ENCODE data around the gene SPIRE2. TPM values are rescaled to one million over a fixed set of nuclear protein-coding genes. Genes with fewer than 3 reads are reported as not detected.

The SPIRE2 gene
- total and polyA plus RNA-seq, 2 experiments from 2014 or later, result 18.4 to 21.7 TPM

DNA sequence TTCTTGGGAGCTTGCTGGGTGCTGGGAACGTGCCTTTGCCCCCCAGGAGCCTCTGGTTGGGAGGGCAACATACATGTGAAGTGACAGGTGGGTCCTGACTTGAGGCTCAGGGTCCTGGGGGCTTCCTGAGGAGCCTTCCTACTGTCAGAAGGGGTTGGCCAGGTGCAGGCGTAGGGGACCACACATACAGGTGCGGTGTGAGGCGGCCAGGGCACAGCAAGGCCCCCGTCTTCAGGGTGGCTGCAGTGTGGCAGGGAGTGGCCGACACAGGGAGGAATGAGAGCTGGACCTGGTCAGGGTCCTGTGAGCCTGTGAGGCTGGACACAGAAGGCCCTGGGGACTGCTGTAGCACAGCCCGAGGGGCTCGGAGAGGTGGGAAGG lies 55.8 kb downstream of the SPIRE2 start:
- H2AFZ ChIP-seq, result no peak overlapping the region
- no peak overlapping the region for H3K4me3 ChIP-seq
- DNase-seq (ENCODE audit: low spot score), result no peak
- H3K36me3 ChIP-seq (replicated peaks; ENCODE audit: insufficient read depth, low read depth), result no peaks in the 10 kb centered on the region
- H3K27me3 ChIP-seq, result no peaks in the 10 kb centered on the region
- H3K9me3 ChIP-seq (ENCODE audit: low read depth), result no peaks in the 10 kb centered on the region
- no peaks in the 10 kb centered on the region for H3K9me2 ChIP-seq (replicated peaks; ENCODE audit: insufficient read depth)
- 98% methylated on average over 8 of the region's 8 CpGs for WGBS (ENCODE audit: low lambda C conversion rate, missing lambda C conversion rate)
- no peak overlapping the region for H3K4me2 ChIP-seq
- TF ChIP-seq EZH2 (IDR thresholded peaks at IDR 0.05; ENCODE audit: borderline replicate concordance) (no peak), EZH2phosphoT487 (IDR thresholded peaks at IDR 0.05; ENCODE audit: low read depth, severe bottlenecking, unreplicated experiment) (no peak)
- TF ChIP-seq, protein P1, sequence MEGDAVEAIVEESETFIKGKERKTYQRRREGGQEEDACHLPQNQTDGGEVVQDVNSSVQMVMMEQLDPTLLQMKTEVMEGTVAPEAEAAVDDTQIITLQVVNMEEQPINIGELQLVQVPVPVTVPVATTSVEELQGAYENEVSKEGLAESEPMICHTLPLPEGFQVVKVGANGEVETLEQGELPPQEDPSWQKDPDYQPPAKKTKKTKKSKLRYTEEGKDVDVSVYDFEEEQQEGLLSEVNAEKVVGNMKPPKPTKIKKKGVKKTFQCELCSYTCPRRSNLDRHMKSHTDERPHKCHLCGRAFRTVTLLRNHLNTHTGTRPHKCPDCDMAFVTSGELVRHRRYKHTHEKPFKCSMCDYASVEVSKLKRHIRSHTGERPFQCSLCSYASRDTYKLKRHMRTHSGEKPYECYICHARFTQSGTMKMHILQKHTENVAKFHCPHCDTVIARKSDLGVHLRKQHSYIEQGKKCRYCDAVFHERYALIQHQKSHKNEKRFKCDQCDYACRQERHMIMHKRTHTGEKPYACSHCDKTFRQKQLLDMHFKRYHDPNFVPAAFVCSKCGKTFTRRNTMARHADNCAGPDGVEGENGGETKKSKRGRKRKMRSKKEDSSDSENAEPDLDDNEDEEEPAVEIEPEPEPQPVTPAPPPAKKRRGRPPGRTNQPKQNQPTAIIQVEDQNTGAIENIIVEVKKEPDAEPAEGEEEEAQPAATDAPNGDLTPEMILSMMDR (IDR thresholded peaks at IDR 0.05; ENCODE audit: poor library complexity), result no peak
- no peaks in the 10 kb centered on the region for H3K4me1 ChIP-seq (ENCODE audit: insufficient read depth)
- H3K27ac ChIP-seq, result no peak overlapping the region
- H4K20me1 ChIP-seq (ENCODE audit: insufficient read depth, poor library complexity, severe bottlenecking), result peaks cover 55% of the 10 kb centered on the region
- H3K79me2 ChIP-seq, result peaks cover 51% of the 10 kb centered on the region

DNA sequence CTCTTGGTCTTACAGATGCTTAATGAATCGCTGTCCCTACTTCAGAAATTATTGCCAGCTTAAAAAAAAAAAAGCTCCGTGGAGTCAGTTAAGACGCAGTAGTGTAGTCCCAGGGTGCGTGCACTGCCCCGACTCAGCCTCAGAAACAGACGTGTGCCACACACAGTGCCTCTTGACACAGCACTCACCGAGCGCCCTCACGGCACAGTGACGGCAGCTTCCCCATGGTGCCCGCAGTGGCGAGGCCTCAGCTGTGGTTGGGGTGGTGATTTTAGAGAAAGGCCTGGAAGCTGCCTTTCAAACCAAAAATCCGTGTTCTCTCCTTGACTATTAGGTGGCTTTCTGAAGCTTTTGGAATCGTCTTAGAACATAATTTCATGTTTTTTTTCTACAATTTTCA lies 59.0 kb downstream of the SPIRE2 start:
- no peaks in the 10 kb centered on the region for H3K27me3 ChIP-seq
- H3K79me2 ChIP-seq, result peaks cover 26% of the 10 kb centered on the region
- H3K9me2 ChIP-seq (replicated peaks; ENCODE audit: insufficient read depth), result no peaks in the 10 kb centered on the region
- no peaks in the 10 kb centered on the region for H3K4me1 ChIP-seq (ENCODE audit: insufficient read depth)
- H4K20me1 ChIP-seq (ENCODE audit: insufficient read depth, poor library complexity, severe bottlenecking), result peaks cover 28% of the 10 kb centered on the region
- DNase-seq (ENCODE audit: low spot score), result no peak
- no peak overlapping the region for H3K4me3 ChIP-seq
- no peaks in the 10 kb centered on the region for H3K36me3 ChIP-seq (replicated peaks; ENCODE audit: insufficient read depth, low read depth)
- H3K9me3 ChIP-seq (ENCODE audit: low read depth), result no peaks in the 10 kb centered on the region
- H2AFZ ChIP-seq, result no peak overlapping the region
- 98% methylated on average over 14 of the region's 14 CpGs for WGBS (ENCODE audit: low lambda C conversion rate, missing lambda C conversion rate)
- no peak overlapping the region for H3K4me2 ChIP-seq
- no peak overlapping the region for H3K27ac ChIP-seq
- TF ChIP-seq EZH2phosphoT487 (IDR thresholded peaks at IDR 0.05; ENCODE audit: low read depth, severe bottlenecking, unreplicated experiment) (no peak), EZH2 (IDR thresholded peaks at IDR 0.05; ENCODE audit: borderline replicate concordance) (no peak)
- TF ChIP-seq, protein P1 (IDR thresholded peaks at IDR 0.05; ENCODE audit: poor library complexity), result no peak

DNA sequence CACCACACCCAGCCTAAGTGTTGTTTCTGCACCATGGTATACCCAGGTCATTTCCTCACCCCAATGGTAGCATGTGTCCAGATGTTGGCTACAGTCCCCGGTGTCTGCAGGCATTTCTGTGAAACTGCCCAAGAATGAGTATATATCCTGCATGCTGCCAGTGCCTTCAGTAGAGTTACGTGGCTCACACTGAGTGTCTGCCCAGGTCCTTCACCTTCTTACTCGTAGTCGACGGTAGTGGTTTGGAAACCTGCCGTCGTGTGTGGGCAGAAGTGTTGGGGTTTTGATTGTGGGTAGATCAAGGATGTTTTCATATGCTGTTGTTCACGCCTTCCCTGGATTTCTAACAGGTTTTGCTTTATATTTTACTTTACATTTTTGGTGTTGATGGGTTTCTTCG lies 61.9 kb downstream of the SPIRE2 start:
- no peak overlapping the region for H3K4me2 ChIP-seq
- H3K79me2 ChIP-seq, result peaks cover 4% of the 10 kb centered on the region
- no peaks in the 10 kb centered on the region for H3K36me3 ChIP-seq (replicated peaks; ENCODE audit: insufficient read depth, low read depth)
- peaks cover 5% of the 10 kb centered on the region for H4K20me1 ChIP-seq (ENCODE audit: insufficient read depth, poor library complexity, severe bottlenecking)
- TF ChIP-seq, protein P1 (IDR thresholded peaks at IDR 0.05; ENCODE audit: poor library complexity), result no peak
- TF ChIP-seq EZH2 (IDR thresholded peaks at IDR 0.05; ENCODE audit: borderline replicate concordance) (no peak), EZH2phosphoT487 (IDR thresholded peaks at IDR 0.05; ENCODE audit: low read depth, severe bottlenecking, unreplicated experiment) (no peak)
- 97% methylated on average over 9 of the region's 9 CpGs for WGBS (ENCODE audit: low lambda C conversion rate, missing lambda C conversion rate)
- no peaks in the 10 kb centered on the region for H3K9me2 ChIP-seq (replicated peaks; ENCODE audit: insufficient read depth)
- H3K9me3 ChIP-seq (ENCODE audit: low read depth), result no peaks in the 10 kb centered on the region
- H2AFZ ChIP-seq, result no peak overlapping the region
- no peak overlapping the region for H3K4me3 ChIP-seq
- no peak overlapping the region for H3K27ac ChIP-seq
- DNase-seq (ENCODE audit: low spot score), result no peak
- H3K4me1 ChIP-seq (ENCODE audit: insufficient read depth), result no peaks in the 10 kb centered on the region
- H3K27me3 ChIP-seq, result no peaks in the 10 kb centered on the region

Data from hepatocyte (in vitro differentiated cells).